Stimulated activated CD4-positive, alpha-beta T cell treated with anti-CD3 and anti-CD28 coated beads, Interleukin-2, amount 100 ng/mL, for 48 hours (primary cell): ENCODE data around the gene KIFAP3.
"Not testable (repeated sequence)": the region's sequence is repeated elsewhere in the genome, so short reads cannot be mapped to it uniquely, and the experiment has no call there.

Source experiments
- DNase-seq, 2 donors: peaks; one replicate each; pipeline ENCODE4 v3.0.0-alpha.2; 2020

KIFAP3 gene

GRCh38 chr1:170074250-170075157 is at the start of gene KIFAP3:
TSS of gene KIFAP3 (minus strand) at chr1:170074695. CDS start at chr1:170074467, 228 bp downstream.
- peak; percentile 86 to 89 for DNase-seq

DNA sequence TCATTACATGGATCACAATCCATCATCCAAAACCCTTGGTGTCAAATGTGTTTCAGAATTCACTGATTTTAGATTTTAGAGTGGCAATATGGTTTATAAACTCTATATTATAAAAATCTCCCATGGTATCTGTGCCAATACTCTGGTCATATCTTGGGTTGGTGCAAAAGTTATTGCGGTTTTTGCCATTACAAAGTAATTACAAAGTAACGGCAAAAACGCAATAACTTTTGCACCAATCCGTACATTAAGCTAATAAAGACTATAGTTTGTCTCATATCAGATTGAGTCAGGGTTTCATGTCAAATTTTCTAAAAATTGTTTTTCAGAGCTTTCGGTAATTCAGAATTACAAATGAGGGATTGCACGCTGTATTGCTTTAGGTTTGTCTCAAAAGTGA is 47.9 kb upstream of the KIFAP3 start:
- DNase-seq = no peak

DNA sequence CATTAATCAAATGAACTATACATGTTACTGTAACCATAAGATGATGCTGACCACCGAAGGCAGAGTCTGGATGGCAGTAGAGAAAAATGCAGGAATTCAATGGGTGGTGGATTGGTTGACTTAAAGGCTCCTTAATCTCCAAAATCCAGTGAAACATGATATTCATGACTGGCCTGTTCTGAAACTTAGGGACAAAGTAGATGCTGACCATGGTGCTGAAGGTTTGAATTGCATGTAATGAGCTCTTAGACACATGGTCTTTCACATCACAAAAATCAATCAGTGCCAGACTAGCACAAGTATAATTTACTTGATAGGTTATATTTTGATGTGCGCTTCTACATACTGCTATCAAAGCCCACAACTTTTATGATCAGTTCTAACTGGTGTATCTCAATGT is 40.4 kb upstream of the KIFAP3 start:
- DNase-seq = no peak

DNA sequence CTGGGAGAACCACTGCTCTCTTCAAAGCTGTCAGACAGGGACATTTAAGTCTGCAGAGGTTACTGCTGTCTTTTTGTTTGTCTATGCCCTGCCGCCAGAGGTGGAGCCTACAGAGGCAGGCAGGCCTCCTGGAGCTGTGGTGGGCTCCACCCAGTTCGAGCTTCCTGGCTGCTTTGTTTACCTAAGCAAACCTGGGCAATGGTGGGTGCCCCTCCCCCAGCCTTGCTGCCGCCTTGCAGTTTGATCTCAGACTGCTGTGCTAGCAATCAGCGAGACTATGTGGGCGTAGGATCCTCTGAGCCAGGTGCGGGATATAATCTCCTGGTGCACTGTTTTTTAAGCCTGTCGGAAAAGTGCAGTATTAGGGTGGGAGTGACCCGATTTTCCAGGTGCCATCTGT is 38.6 kb upstream of the KIFAP3 start:
- not testable (repeated sequence) for DNase-seq

DNA sequence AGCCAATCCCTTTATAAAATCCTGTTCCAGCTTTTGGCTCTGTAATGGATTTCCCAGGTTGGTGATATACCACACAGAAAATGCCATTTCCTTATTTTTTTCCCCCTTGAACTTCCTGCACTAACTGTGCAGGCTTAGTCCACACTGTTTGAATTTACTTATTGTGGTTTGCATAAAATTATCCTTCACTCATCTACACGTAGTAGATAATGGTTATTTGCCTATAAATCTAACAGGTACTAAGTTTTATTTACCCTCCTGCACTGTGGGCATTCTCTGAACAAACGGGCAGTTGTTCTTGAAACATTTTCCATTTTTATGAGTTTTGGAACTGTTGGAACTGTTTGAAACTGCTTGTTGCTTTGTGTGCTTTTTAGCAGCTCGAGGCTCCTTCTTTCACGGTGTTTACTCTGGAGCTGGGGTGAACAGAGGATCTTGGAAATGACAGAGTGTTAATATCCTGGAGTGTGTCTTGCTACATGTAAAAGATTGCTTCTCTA is 23.0 kb upstream of the KIFAP3 start:
- DNase-seq = no peak

GRCh38 chr1:170096806-170097340 is 22.4 kb upstream of the KIFAP3 start:
- DNase-seq = no peak

DNA sequence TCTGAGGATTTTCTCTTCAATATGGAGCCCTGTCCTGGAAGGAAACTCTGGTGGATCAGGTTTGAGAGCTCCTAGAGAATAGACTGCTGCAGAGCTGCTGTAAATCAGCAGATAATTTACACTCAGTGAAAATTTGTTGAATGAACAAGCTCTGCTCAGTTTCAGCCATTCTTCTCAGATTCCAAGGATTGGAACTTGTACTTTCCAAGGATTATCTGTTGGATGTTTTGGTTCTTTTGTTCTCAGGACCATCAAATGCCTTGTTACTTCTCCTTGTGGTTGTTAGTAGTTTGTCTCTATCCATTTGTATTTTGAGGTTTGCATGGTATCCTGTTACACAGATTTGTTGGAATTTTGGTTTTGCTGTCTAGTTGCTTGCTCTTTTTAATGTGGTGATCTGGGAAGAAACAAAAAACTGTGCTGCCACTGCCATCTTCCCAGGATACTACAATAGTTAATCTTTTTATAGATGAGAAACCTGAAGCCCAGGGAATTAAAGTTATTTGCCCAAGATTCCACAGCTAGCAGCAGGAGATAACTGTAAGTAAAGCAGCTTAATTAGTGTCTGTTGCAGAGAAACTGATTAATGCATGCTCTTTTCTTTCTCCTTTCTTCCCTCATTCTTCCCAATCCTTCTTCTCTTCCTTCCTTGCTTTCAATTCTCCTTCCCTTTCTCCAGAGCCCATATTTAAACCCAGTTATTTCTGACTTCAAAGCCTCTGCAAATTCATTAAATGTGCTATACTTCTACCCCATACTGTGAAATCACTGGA is 21.7 kb upstream of the KIFAP3 start:
- no peak for DNase-seq

- DNase-seq = not testable (repeated sequence)
Measured at GRCh38 chr1:170094697-170095616, 20.5 kb upstream of the KIFAP3 start.

- DNase-seq = no peak
Measured at GRCh38 chr1:170086399-170087032, 12.0 kb upstream of the KIFAP3 start.

GRCh38 chr1:170085091-170085490 is 10.6 kb upstream of the KIFAP3 start:
- DNase-seq = no peak

DNA sequence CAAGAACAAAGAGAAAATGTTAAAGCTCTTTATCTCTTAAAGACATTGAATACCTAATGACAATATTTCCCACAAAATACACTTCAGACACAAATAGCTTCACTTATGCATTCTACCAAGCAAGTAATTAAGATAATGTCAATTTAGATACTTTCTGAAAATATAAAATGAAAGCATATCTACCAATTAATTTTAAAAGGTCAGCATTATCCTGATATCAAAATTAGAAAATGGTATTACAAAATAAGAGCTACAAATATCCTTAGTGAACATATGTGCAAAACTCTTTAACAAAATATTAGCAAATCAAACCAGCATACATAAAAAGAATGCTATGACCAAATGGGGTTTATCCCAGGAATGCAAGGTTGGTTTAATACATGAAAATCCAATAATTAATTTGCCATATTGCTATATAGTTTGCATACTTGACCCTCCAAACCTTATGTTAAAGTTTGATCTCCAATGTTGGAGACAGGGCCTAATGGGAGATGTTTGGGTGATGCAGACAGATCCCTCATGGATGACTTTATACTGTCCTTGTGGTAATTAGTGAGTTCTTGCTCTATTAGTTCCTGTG is 4.2 kb upstream of the KIFAP3 start:
- no peak for DNase-seq

GRCh38 chr1:170077926-170078325 is 3.4 kb upstream of the KIFAP3 start:
- no peak for DNase-seq

GRCh38 chr1:170076952-170077351 is 2.5 kb upstream of the KIFAP3 start:
- DNase-seq = not testable (repeated sequence)

GRCh38 chr1:170076199-170076598 is 1.7 kb upstream of the KIFAP3 start:
- no peak for DNase-seq

DNA sequence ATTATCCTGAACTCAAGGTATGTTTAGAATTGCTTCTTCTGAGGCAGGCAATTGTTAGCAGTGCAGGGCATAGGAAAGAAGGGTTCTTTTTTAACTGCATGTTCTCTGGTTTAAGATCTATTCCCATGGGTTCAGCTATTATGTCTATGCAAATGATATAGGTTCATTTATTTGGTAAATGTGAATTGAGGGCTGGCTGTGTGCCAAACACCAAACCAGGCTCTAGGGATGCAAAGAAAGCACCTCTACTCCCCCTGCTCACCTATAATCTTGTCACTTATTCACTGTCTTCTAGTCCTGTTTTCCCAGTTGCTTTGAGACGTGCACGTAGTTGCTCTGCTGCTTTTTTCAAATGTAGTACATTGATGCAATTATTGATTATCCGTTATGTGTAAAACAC is 691 bp upstream of the KIFAP3 start:
- DNase-seq = no peak

DNA sequence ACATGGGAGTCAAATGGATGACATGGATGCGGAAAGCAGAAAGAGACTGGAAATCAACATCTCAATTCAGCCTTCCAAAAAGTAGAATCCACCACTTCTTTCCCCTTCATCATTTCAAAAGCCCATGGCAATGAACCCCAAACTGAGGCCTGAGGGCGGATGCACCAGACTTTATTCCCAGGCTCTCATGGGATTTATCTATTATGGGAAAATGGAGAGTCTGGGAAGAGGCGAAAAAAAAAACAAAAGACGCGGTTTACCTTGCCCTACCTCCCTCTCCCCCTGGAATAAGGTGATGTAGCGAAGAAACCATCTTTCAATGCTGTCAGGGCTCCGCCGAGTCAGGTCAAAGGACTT is 624 bp downstream of the KIFAP3 start:
- no peak for DNase-seq

DNA sequence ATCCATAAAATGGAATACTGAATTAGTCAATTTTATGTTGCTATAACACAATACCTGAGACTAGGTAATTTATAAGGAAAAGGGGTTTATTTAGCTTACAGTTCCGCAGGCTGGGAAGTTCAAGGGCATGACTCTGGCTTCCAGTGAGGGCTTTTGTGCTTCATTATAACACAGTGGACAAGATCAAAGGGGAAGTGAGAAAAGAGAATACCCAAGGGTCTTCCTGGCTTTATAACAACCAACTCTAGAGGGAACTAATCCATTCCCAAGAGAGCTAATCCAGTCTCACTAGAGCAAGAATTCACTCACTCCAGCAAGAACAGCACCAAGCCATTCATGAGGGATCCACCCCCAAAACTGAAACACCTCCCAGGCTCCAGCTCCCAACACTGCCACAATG is 3.1 kb downstream of the KIFAP3 start:
- DNase-seq = no peak

GRCh38 chr1:170068923-170069322 is 5.6 kb downstream of the KIFAP3 start:
- no peak for DNase-seq

DNA sequence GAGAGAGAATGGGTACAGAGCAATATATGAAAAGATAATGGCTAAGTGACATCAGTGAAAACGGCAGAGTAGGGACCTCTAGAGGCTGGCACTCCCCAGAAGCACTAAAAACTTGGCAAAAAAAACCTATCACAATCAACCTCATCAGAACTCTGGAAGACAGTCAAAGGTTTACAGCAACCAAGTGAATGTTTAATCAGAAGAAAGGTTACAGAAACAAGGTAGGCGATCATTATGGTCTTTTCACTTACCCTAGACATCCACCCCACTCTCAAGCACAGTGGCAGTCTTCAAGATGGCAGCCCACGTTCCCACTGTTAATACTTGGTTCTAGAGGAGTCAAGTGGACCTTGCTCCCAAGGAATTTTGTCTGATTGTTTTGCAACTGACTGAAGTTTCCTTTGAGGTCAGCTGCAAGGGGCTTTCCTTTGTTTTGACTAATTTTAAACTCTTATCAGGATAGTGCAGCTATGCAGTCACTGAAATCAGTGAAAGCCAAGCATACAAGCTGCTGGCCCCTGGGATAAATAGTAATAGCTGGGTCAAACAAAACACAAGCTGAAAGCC is 7.2 kb downstream of the KIFAP3 start:
- no peak for DNase-seq

- no peak for DNase-seq
Measured at GRCh38 chr1:170064821-170065220, 9.7 kb downstream of the KIFAP3 start.
